ENCODE measurements around the gene PAH. TPM values are rescaled to one million over a fixed set of nuclear protein-coding genes. Genes with fewer than 3 reads are reported as not detected.

Gene PAH
- total RNA-seq, 2 experiments from 2014 or later = not detected

DNA sequence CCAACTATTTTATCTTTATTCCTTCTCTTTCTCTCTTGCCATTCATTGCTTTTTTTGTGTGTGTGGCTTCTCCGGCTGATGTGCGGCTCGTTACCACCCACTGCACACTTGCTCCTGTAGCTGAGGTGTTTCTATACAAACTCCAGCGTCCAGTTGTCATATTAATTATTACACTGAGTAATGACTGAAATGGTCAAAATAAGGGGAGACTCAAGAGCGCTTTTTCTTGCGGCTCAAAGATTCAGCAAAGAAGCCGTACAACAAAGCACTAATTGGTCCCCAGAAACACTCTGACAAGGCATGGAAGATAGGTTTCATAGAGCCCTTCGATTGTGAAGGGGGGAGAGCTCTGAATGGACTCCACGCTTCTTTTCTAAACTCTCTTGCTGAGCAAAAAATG, 34.8 kb upstream of the PAH start:
- ChIA-PET POLR2A (no interaction called here), CTCF (interaction anchor here (0.8 kb wide), 1 partner anchor 597 kb away, joined by 3 read pairs; no protein-coding TSS in a partner anchor)

GRCh38 chr12:102950950-102951619, 34.0 kb upstream of the PAH start:
- CTCF ChIA-PET = interaction anchor here (1.3 kb wide), 1 partner anchor 596 kb away, joined by 3 read pairs; no protein-coding TSS in a partner anchor
- POLR2A ChIA-PET = no interaction called here

DNA sequence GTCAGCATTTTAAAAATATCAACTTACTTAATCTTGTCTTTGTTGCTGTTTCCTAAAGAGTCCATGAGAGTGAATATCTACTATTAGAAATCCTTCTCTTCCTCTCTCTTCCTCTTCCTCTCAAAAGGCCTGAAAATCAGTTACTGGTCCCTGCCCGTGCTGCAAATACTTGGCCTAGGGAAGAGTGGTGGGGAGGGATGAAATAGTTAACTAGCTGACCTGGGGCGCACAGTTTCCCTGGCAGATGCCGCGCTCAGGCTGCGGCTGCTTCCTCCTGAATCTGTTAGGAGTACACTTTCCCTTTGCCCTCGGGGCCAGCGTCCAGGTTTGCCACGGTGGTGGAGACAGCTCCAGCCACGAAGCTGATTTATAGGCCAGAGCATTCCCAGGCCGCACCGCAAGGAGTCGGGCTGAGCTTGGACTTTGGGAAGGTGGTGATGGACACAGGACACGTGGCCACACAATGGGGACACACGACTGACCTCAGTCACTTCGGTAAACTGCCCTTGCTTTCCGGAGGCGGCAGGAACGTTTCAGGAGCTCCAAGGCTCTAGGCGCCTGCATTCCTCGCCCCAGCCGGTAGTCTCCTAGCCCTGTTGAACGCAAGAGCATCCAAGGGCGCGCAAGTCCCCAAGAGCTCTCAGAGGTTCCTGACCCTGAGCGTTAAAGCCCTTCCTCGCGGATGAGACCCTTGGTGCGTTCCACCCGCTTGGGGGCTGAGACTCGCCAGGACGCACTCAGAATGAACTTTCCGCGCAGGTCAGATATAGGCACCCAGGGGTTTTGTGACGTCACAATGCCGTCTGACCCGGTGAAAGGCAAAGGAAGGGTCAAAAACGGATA, 33.3 kb upstream of the PAH start:
- ChIA-PET POLR2A (no interaction called here), CTCF (interaction anchor here (1.3 kb wide), 1 partner anchor 597 kb away, joined by 3 read pairs; no protein-coding TSS in a partner anchor)

- ChIA-PET POLR2A (no interaction called here), CTCF (interaction anchor here (0.5 to 1.2 kb wide), 4 partner anchors 26 to 598 kb away, joined by 3 read pairs; no protein-coding TSS in a partner anchor)
Observed at GRCh38 chr12:102948941-102949352, 31.9 kb upstream of the PAH start.

- ChIA-PET POLR2A (no interaction called here), CTCF (no interaction called here)
Observed at GRCh38 chr12:102946042-102946441, 29.0 kb upstream of the PAH start.

DNA sequence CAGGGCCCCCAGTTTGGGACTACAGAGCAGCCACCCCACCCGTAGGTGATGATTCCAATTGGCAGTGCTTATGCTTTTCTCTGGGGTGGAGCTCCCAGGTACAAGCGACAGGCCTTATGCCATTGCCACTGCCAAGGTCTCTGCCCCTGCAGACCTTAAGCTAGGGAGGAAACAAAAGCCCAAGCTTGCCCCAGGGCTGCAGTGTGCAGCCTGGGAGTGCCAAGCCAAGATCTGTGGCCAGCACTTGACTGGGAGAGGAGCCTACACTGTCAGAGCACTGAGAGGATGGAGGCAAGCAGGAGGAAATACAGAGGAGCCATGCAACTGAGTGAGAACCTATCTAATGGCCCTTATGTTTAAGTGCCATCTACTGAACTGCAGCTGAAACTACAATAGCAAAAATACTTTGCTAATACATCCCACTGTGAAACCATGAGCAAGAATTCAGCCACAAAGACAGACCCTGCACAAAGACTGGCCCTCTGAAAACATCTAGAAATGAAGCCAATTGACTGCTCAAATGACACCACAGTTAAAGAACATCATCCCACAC, 22.7 kb upstream of the PAH start:
- POLR2A ChIA-PET = no interaction called here

GRCh38 chr12:102939059-102939458, 22.0 kb upstream of the PAH start:
- ChIA-PET CTCF (no interaction called here), POLR2A (no interaction called here)

More for the DNA sequence above, 22.7 kb upstream of the PAH start:
- CTCF ChIA-PET = no interaction called here

DNA sequence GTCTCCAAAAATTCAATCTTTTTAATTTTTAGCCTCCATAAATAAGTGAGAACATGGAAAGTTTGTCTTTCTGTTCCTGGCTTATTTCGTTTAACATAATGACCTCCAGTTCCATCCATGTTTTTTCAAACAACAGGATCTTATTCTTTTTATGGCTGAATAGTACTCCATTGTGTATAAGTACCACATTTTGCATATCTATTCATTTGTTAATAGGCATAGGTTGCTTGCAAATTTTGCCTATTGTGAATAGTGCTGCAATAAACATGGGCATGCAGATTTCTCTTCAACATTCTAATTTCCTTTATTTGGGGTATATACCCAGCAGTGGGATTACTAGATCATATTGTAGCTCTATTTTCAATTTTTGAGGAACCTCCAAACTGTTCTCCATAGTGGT, 16.1 kb upstream of the PAH start:
- CTCF ChIA-PET = no interaction called here
- POLR2A ChIA-PET = no interaction called here

- CTCF ChIA-PET = no interaction called here
- POLR2A ChIA-PET = no interaction called here
Observed at GRCh38 chr12:102927220-102927619, 10.2 kb upstream of the PAH start.

DNA sequence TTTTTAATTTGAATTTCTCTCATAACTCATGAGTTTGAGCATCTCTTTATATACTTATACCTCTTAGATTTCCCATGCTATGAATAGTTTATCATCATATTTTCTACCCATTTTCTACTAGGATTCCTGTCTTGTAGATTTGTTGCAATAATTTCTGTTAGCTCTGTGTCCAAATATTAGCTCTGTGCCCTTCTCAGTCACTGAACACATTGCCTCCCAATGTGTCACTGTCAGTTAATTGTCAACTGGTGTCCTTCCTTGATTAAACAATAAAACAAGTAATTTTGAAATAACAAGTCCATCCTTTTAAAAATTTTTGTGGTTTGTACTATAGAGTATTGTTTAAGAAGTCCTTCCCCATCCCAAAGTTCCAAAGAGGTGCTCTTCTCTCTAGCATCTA, 4.2 kb upstream of the PAH start:
- ChIA-PET CTCF (no interaction called here), POLR2A (no interaction called here)

DNA sequence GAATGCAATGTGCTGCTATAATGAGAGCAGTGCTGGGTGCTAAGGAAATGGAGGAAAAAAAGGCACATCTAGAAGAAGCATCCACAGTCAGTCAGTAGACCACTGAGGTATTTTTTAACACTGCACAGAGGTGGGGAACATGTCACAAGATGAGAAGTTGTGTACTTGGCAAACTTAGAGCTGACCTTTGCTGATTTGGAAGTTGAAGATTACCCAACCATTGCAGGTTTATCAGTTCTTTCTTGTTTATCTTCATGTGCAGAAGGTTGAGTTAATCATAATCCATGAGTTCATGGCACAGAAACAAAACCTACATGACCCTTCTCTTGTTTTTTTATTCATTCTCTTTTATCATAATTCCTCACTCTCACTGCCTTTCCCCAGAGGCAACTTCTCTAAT, 3.2 kb upstream of the PAH start:
- POLR2A ChIA-PET = no interaction called here
- CTCF ChIA-PET = no interaction called here

DNA sequence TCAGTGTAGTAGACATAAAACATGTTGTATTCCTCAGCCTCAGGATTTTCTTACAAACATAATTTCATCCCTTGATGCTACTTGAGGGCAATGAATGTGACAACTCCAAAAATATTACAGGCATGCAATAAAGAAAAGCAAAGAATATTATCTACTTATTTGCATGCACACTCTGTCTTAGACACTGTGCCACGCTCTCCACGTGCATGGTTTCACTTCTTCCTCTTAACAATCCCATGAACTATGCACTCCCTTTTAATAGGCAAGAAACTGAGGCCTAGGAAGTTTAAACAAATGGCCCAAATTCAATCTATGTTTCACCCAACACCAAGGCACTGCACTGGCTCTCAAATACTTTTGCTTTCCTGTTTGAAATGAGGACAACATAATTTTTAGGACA, 1.8 kb upstream of the PAH start:
- POLR2A ChIA-PET = no interaction called here
- CTCF ChIA-PET = no interaction called here

GRCh38 chr12:102916252-102917025, 605 bp downstream of the PAH start:
- ChIA-PET POLR2A (no interaction called here), CTCF (no interaction called here)

DNA sequence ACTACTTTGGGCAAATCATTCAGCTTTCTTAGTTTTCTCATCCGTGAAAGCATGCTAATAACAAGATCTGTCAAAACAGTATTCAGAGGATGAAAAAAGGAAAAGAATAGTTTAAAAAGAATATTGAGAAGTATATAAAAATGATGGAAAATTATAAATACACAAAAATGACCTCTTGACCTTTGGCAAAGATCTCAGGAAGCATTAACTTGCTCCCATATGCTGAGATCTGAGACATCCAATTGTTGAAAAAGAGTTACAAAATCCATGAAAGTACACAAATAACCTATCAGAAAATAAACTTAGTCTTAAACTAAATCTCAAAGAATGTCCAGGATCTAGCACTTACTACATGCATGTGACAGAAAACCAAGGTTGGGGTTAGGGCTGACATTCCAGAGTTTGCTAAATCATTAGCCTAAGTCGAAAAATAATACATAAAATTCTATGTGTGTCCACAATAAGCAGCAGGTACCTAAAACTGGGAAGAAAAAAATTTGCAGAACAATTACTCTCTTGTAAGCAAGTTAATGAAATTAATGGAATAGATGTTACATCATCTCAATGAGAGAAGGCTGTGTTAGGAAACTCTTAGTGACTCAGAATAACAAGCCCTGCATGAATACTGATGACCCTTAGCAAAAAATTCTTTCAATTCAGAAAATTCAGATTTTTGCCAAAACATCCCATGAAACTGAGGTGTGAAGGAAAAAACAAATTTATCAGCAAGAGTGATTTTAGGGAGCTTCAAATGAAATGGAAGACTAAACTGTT, 3.4 kb downstream of the PAH start:
- ChIA-PET CTCF (no interaction called here), POLR2A (no interaction called here)

DNA sequence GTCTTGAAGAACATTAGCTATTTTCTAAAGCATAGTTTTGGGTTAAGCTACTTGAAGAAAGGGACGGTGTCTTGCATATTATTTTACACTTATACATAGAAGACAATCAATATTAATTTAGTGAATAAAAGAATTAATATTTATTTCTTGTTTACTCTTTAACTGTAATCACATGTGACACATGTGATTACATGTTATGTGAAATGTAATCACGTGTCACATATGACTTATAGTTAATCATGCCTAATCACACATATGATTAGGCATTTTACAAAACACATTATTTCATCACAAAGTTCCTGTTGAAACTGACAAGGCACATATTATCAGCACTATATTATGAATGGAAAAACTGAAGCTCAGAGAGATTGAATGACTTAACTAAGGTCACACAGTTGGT, 4.8 kb downstream of the PAH start:
- CTCF ChIA-PET = no interaction called here
- POLR2A ChIA-PET = no interaction called here

DNA sequence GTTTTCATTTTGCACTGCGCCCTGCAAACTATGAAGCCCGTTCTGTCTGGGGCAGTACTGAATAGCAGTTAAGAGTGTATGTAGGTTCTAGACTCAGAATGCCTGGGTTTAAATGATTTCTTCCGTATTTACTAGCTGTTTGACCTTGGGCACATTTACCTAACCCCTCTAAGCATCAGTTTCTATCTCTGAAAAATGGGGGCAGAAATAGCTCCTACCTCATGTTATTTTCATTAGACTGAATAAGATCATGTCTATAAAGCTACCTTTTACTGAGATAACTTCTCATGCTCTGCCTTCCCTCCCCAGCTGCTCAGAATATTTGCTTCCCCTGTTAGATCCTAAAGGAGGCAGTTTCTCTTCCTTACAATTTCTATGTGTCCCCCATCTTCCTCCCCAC, 5.7 kb downstream of the PAH start:
- ChIA-PET POLR2A (no interaction called here), CTCF (no interaction called here)

GRCh38 chr12:102910792-102911191, 6.3 kb downstream of the PAH start:
- CTCF ChIA-PET = no interaction called here

DNA sequence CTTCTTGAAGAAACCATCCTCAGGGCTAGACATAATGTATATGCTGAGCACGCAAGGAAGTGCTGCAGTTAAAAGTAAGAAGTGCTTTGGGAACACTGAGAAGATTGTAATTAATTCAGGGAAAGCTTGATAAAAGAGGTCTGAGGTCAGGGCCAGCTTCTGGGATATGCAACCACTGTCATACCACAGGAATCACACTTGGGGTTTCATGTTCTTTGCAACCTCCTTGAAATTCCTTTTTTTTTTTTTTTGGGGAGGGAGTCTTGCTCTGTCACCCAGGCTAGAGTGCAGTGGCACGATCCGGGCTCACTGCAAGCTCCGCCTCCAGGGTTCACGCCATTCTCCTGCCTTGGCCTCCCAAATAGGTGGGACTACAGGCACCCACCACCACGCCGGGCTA, 6.9 kb downstream of the PAH start:
- ChIA-PET POLR2A (no interaction called here), CTCF (no interaction called here)

More at GRCh38 chr12:102910792-102911191, 6.3 kb downstream of the PAH start:
- POLR2A ChIA-PET = no interaction called here

DNA sequence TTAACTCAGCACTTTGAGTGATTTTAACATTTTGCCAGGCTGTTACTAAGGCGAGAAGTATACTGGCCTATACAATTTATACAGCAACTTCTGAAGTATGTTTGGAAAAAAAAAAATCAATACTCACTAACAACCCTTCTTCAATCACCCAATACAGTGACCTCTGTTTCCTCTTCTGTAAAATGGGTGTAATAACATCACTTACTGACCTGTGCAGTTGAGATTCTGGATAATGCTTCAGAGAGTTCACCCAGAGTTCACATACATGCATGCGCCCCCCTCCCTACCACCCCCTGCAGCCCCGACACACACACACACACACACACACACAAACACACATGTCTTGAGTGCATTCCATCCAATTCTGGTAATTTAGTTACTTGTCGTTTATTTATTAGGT, 9.1 kb downstream of the PAH start:
- CTCF ChIA-PET = no interaction called here
- POLR2A ChIA-PET = no interaction called here

GRCh38 chr12:102905229-102905628, 11.8 kb downstream of the PAH start:
- POLR2A ChIA-PET = no interaction called here
- CTCF ChIA-PET = no interaction called here
